Common myeloid progenitor, CD34-positive (primary cell): Measurements from ENCODE around the gene TMEM126A.
"Not testable (repeated sequence)": the region's sequence is repeated elsewhere in the genome, so short reads cannot be mapped to it uniquely, and the experiment has no call there.

Source experiments
- CTCF ChIA-PET: fragments of 350-600 bp; sonication (Branson Sonifier 250); formaldehyde crosslinking; loops from one replicate; lab custom pipeline; 2021; ENCODE audit warnings: antibody characterized with exemption; lab: Charles Lee
- POLR2A ChIA-PET: fragments of 350-600 bp; sonication (Branson Sonifier 250); formaldehyde crosslinking; loops from one replicate; lab custom pipeline; 2021; ENCODE audit warnings: antibody characterized with exemption; lab: Charles Lee
- DNase-seq, 3 donors: peaks; one replicate each; pipeline versions ENCODE4 v3.0.0 to v3.0.0-alpha.2; 2013
- H3K27ac ChIP-seq, 2 experiments: 1 replicate in 1 of 2; 2 replicates in 1 of 2; pipeline ENCODE4 v1.7.0; 2013; ENCODE audit warnings: inconsistent platforms in 2 of 2, low read length in 2 of 2, mild to moderate bottlenecking in 2 of 2, low read depth in 1 of 2, moderate library complexity in 1 of 2; ENCODE audit not compliant: severe bottlenecking in 2 of 2, insufficient read depth in 1 of 2, poor library complexity in 1 of 2
- H3K27me3 ChIP-seq, 5 experiments: replicated peaks in 2 of 5; 1 replicate in 3 of 5; 2 replicates in 2 of 5; pipeline versions ENCODE4 v1.6.1 to v1.7.0; 2013; ENCODE audit warnings: low read length in 4 of 5, mild to moderate bottlenecking in 2 of 5, moderate library complexity in 2 of 5, inconsistent platforms in 1 of 5; ENCODE audit not compliant: insufficient read depth in 5 of 5, control insufficient read depth in 4 of 5
- H3K36me3 ChIP-seq, 4 experiments: 1 replicate in 2 of 4; 2 replicates in 2 of 4; pipeline versions ENCODE4 v1.6.1 to v1.7.0; 2013; ENCODE audit warnings: low read length in 3 of 4, control low read depth in 1 of 4, mild to moderate bottlenecking in 1 of 4; ENCODE audit not compliant: control insufficient read depth in 4 of 4, insufficient read depth in 4 of 4
- H3K4me1 ChIP-seq, 4 experiments: 1 replicate in 3 of 4; 2 replicates in 1 of 4; pipeline versions ENCODE4 v1.6.1 to v1.7.1; 2013; ENCODE audit warnings: low read length in 3 of 4, mild to moderate bottlenecking in 3 of 4, control low read depth in 1 of 4, inconsistent platforms in 1 of 4, moderate library complexity in 1 of 4; ENCODE audit not compliant: control insufficient read depth in 4 of 4, insufficient read depth in 4 of 4; ENCODE audit errors: control extremely low read depth in 1 of 4
- H3K4me3 ChIP-seq, 7 experiments: 1 replicate in 4 of 7; 2 replicates in 3 of 7; pipeline versions ENCODE4 v1.5.1 to v1.7.0; 2013; ENCODE audit warnings: mild to moderate bottlenecking in 7 of 7, low read length in 6 of 7, moderate library complexity in 6 of 7, inconsistent platforms in 2 of 7, low read depth in 2 of 7, control low read depth in 1 of 7; ENCODE audit not compliant: insufficient read depth in 4 of 7, control insufficient read depth in 1 of 7; ENCODE audit errors: extremely low read depth in 1 of 7
- H3K9me3 ChIP-seq, 5 experiments: 1 replicate in 4 of 5; 2 replicates in 1 of 5; pipeline versions ENCODE4 v1.6.1 to v1.7.1; 2013; ENCODE audit warnings: low read length in 4 of 5, mild to moderate bottlenecking in 2 of 5, inconsistent platforms in 1 of 5, low read depth in 1 of 5, moderate library complexity in 1 of 5; ENCODE audit not compliant: control insufficient read depth in 4 of 5, insufficient read depth in 2 of 5; ENCODE audit errors: control extremely low read depth in 1 of 5
- WGBS: methylation state at CpG from one replicate; pipeline ENCODE4 v1.1.5; 2013; ENCODE audit not compliant: insufficient coverage; 5-methylcytosine and 5-hydroxymethylcytosine counted together

The TMEM126A gene

DNA sequence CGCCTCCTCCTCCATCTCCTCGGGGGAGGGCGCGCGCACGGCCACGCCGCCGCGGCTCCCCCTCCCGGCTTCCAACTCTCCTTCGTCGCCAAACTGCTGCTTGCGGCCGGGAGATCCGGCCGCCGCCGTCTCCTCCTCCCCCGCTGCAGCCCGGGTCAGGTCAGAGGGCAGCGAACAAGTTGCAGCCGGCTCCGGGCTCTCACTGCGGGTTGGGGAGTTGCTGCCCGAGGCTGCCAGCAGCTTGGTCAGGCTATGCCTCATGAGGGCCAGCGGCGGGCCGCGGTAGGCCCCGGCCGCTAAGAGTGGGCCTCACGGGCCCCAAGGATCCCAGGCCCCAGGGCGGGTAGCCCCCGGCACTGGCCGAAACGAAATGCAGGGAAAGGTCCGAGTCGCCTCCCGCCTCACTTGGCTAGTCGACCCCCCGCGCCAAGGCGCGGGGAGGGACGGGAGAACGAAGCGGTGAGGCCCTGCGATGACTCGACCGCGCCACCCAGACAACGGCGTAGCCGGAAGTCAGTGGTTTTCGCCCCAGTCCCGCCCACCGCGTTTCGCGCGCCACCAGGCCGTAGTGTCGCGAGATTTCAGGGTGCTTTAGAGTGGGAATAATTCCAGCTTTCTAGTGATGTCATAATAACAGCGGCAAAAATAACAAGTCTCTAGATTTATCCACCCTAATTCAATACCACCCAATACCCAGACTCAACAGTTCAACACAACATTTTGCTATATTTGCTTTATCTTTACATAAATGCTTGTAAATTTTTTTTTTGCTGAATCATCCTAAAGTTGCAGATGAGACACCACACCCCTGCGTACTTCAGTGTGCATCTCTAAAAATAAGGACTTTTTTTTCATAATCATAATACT, 17.1 kb downstream of the TMEM126A start, which contains the start of gene CREBZF:
Gene CREBZF (minus strand): TSS at position 515 of the 867 bp plus-strand sequence. CDS start 254 bp downstream, at position 261.
- Histone ChIP-seq H3K36me3 (peaks cover 2 to 16% (median 4%) of the 10 kb centered on the region in 4 experiments), H3K9me3 (no peaks in the 10 kb centered on the region), H3K4me1 (peaks cover 10 to 33% (median 25%) of the 10 kb centered on the region in 4 experiments), H3K4me3 (peak within 1 kb of the TSS; percentile 85 to 99 (median 95)), H3K27ac (peak within 1 kb of the TSS; percentile 93 to 98), H3K27me3 (no peaks in the 10 kb centered on the region)
- ChIA-PET POLR2A (interaction anchor here (0.5 to 0.9 kb wide), 4 partner anchors 15 to 37 kb away, joined by 3 to 5 read pairs (median 3); partner anchors contain the start of gene TMEM126B), CTCF (interaction anchor here (0.9 to 1.7 kb wide), 6 partner anchors 11 to 27 kb away, joined by 3 to 10 read pairs (median 3); no protein-coding TSS in a partner anchor)
- WGBS: 0% methylated on average over 54 of the region's 67 CpGs
- peak; percentile 93 to 97 (median 96) for DNase-seq

DNA sequence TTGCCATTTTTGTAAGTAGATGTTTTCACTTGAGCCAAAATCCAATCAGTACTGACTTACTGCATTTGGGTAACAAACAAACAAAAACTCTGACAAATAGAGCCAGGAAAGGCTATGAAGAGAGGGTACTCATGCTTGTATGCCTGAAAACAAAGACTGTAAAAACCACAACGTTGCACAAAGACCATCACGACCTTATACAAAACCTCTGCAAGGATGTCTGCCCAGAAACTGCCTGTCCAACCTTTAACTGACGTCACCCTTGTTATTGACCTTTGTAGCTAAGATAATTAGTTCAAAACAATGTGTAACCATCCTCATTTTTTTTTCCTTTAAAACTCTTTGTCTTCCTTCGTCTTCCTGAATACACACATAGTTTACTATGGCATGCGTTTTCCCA, 18.0 kb downstream of the TMEM126A start:
- peaks cover 10 to 29% (median 24%) of the 10 kb centered on the region in 4 experiments for H3K4me1 ChIP-seq
- H3K4me3 ChIP-seq: peak overlapping the region in 3 of 7 experiments; percentile 88 to 99 (median 92)
- WGBS: 85% methylated on average over 4 of the region's 5 CpGs
- ChIA-PET CTCF (interaction anchor here (0.9 kb wide), 1 partner anchor 19 kb away, joined by 3 read pairs; no protein-coding TSS in a partner anchor), POLR2A (no interaction called here)
- peak in 1 of 3 donors; percentile 18 for DNase-seq
- H3K9me3 ChIP-seq: no peaks in the 10 kb centered on the region
- H3K27me3 ChIP-seq: no peaks in the 10 kb centered on the region
- H3K36me3 ChIP-seq: peaks cover 0 to 7% (median under 1%) of the 10 kb centered on the region in 4 experiments
- peak overlapping the region in 1 of 2 experiments; percentile 98 for H3K27ac ChIP-seq

DNA sequence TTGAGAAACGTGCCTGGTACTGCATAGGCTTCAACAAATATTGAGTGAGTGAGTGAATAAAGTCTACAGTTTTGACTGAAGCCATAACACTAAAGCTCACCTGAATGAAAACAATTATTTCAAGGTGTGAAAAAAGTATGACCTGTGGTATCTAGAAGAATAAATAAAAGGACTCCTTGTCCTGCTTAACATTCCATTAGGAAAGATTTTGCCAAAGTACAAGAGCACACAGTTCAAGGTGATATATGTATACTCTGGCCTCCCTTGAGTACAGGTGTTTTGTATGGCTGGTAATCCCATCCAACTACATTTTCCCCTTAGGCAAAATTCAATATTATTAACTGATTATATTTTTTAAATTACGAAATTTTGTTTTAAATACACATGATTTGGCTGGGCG, 18.9 kb downstream of the TMEM126A start:
- Histone ChIP-seq H3K4me1 (peaks cover 7 to 23% (median 21%) of the 10 kb centered on the region in 4 experiments), H3K36me3 (peaks cover 0 to 3% (median 0%) of the 10 kb centered on the region in 4 experiments), H3K4me3 (no peak overlapping the region), H3K27ac (no peak overlapping the region), H3K27me3 (no peaks in the 10 kb centered on the region), H3K9me3 (no peaks in the 10 kb centered on the region)
- ChIA-PET CTCF (no interaction called here), POLR2A (no interaction called here)
- WGBS: no CpG with 5 or more reads among the region's 3 CpGs
- DNase-seq: no peak

DNA sequence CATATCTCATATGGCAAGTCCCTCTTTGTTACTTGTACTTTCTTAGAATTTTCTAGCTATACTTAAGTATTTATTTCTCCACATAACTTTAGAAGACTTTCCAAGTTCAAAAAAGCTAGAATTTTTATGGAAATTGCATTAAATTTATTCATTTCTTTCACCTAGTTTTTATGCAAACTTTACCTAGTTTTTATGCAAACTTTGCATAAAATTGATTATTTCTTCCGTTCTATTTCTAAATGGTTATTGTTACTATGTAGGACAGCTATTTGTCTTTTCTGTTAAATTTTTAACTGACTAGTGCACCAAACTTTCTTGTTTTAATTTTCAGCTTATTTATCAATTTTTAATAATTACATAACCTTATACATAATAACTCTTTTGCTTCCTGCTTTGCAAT, 20.4 kb downstream of the TMEM126A start:
- Histone ChIP-seq H3K9me3 (peaks cover 0 to 2% (median 0%) of the 10 kb centered on the region in 5 experiments), H3K4me1 (peaks cover 5 to 11% (median 9%) of the 10 kb centered on the region in 4 experiments), H3K27me3 (no peaks in the 10 kb centered on the region), H3K27ac (no peak overlapping the region), H3K4me3 (no peak overlapping the region), H3K36me3 (peaks cover 0 to under 1% (median 0%) of the 10 kb centered on the region in 4 experiments)
- WGBS: no CpG with 5 or more reads among the region's 1 CpG
- ChIA-PET POLR2A (no interaction called here), CTCF (interaction anchor here (1.3 to 2.0 kb wide), 2 partner anchors 11 to 19 kb away, joined by 4 to 10 read pairs; no protein-coding TSS in a partner anchor)
- DNase-seq: no peak

DNA sequence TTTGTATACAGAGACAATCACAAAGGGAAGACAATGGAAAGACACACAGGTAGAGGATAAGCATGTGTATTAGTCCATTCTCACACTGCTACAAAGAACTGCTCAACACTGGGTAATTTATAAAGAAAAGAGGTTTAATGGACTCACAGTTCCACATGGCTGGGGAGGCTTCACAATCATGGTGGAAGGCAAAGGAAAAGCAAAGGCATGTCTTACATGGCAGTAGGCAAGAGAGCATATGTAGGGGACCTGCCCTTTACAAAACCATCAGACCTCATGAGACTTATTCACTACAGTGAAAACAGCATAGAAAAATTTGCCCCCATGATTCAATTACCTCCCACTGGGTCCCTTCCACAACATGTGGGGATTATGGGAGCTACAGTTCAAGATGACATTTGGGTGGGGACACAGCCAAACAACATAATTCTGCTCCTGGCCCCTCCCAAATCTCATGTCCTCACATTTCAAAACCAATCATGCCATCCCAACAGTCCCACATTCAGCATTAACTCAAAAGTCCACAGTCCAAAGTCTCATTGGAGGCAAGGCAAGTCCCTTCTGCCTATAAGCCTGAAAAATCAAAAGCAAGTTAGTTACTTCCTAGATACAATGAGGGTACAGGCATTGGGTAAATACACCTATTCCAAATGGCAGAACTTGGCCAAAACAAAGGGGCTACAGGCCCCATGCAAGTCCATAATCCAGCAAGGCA, 23.3 kb downstream of the TMEM126A start:
- H3K36me3 ChIP-seq, H3K4me1 ChIP-seq, H3K4me3 ChIP-seq, CTCF ChIA-PET, H3K27me3 ChIP-seq, H3K27ac ChIP-seq, DNase-seq, POLR2A ChIA-PET: not testable (repeated sequence)
- H3K9me3 ChIP-seq: peaks cover 0 to 11% (median 4%) of the 10 kb centered on the region in 5 experiments

DNA sequence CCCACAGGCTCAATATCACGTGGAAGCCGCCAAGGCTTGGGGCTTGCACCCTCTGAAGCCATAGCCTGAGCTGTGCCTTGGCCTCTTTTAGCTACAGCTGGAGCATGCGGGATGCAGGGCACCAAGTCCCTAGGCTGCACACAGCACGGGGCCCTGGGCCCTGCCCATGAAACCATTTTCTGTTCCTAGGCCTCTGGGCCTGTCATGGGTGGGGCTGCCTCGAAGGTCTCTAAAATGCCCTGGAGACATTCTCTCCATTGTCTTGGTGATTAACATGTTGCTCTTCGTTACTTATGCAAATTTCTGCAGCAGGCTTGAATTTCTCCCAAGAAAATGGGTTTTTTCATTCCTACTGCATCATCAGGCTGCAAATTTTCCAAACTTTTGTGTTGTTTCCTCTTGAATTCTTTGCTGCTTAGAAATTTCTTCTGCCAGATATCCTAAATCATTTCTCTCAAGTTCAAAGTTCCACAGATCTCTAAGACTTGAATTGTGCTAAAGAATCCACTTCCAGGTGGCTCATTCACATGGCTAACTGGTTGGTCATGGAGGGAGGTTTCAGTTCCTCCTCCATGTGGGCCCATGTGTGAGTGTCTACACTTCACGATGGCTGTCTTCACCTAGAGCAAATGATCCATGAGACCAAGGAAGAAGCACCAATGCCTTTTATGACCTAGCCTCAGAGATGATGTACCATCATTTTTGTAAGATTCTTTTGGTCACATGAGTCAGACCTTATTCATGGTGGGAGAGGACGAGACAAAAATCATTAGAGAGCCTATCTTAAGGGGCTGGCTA, 24.5 kb downstream of the TMEM126A start:
- WGBS: 95% methylated on average over 7 of the region's 8 CpGs
- Histone ChIP-seq H3K27ac (no peak overlapping the region), H3K9me3 (peaks cover 0 to 11% (median 4%) of the 10 kb centered on the region in 5 experiments), H3K27me3 (no peaks in the 10 kb centered on the region), H3K36me3 (no peaks in the 10 kb centered on the region), H3K4me1 (no peaks in the 10 kb centered on the region), H3K4me3 (no peak overlapping the region)
- ChIA-PET POLR2A (interaction anchor here (0.6 kb wide), 2 partner anchors 961 to 1116 kb away, joined by 3 read pairs; no protein-coding TSS in a partner anchor), CTCF (no interaction called here)
- DNase-seq: no peak
